ENCODE data around the gene SNRNP48. TPM values are rescaled to one million over a fixed set of nuclear protein-coding genes. Genes with fewer than 3 reads are reported as not detected.

Gene SNRNP48
- total RNA-seq, 3 donors from 2014 or later = 13.9 to 20.9 (median 15.4) TPM

DNA sequence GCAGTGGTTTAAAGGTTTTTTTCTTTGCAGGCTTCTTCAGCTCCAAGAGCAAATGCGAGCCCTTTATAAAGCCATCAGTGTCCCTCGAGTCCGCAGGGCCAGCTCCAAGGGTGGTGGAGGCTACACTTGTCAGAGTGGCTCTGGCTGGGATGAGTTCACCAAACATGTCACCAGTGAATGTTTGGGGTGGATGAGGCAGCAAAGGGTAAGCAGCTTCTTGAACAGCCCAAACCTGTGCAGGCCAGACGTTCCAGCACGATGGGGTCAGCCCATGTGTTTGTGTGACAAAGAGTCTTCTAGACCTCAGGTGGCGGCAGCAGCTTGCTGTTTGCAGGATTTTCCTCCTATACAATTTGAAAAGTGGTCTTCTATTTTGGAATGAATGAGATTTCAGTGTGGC is 30.8 kb upstream of the SNRNP48 start:
- intact Hi-C loops (cut with DNase I; ENCODE audit: low total_unique reads) = no loop called here
- DNase-seq (ENCODE audit: low spot score in 2 of 2) = no peak
- peaks cover 0 to 6% of the 10 kb centered on the region in 2 donors for H3K4me1 ChIP-seq
- TF ChIP-seq POLR2A (IDR thresholded peaks at IDR 0.05) (no peak), POLR2AphosphoS5 (IDR thresholded peaks at IDR 0.05) (no peak)
- TF ChIP-seq, protein P1, sequence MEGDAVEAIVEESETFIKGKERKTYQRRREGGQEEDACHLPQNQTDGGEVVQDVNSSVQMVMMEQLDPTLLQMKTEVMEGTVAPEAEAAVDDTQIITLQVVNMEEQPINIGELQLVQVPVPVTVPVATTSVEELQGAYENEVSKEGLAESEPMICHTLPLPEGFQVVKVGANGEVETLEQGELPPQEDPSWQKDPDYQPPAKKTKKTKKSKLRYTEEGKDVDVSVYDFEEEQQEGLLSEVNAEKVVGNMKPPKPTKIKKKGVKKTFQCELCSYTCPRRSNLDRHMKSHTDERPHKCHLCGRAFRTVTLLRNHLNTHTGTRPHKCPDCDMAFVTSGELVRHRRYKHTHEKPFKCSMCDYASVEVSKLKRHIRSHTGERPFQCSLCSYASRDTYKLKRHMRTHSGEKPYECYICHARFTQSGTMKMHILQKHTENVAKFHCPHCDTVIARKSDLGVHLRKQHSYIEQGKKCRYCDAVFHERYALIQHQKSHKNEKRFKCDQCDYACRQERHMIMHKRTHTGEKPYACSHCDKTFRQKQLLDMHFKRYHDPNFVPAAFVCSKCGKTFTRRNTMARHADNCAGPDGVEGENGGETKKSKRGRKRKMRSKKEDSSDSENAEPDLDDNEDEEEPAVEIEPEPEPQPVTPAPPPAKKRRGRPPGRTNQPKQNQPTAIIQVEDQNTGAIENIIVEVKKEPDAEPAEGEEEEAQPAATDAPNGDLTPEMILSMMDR (IDR thresholded peaks at IDR 0.05) = no peak
- H3K36me3 ChIP-seq = no peaks in the 10 kb centered on the region
- H3K9me3 ChIP-seq = no peaks in the 10 kb centered on the region
- no peaks in the 10 kb centered on the region for H3K27me3 ChIP-seq
- no peak overlapping the region for H3K4me3 ChIP-seq
- H3K27ac ChIP-seq = peak overlapping the region; percentile 74 to 81

DNA sequence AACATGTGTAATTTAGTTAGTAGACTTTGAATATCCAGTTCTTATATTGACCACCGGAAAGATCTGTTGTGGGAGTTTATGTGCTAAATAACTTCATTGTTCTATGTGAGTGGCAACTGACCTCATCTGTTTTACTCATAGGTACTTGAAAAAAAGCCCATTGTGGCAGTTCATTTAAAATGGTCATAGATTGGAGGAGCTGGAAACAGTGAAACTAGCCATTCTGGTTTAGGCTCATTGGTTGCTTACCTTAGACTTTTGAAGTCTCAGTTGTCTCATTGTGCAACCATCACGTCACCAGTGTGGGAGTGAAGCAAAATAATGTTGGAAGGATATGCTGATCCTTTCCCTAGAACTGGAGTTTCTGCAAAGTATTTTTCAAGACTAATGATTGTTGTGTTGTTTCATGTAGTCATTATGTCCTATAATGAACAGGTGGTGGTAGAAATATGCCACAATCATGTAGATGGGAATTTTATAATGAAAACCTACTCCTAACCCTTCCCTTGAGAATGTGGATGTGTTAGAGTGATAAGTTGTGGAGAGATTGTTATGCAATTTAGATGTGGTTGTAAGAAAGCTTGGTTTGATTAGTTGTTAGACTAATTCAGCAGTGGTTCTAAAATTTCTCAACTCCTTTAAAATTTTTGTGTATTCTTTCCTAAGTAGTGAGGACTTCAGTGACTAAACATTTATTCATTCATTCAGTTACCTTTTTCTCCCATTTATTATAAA is 30.2 kb upstream of the SNRNP48 start:
- Histone ChIP-seq H3K4me1 (peaks cover 0 to 3% of the 10 kb centered on the region in 2 donors), H3K4me3 (no peak overlapping the region), H3K9me3 (no peaks in the 10 kb centered on the region), H3K27ac (peak overlapping the region; percentile 74 to 81), H3K36me3 (no peaks in the 10 kb centered on the region), H3K27me3 (no peaks in the 10 kb centered on the region)
- intact Hi-C loops (cut with DNase I; ENCODE audit: low total_unique reads) = loop anchor here (5.0 kb wide), 1 partner anchor 683 kb away; no protein-coding TSS in a partner anchor
- TF ChIP-seq, protein P1 (IDR thresholded peaks at IDR 0.05) = no peak
- TF ChIP-seq POLR2A (IDR thresholded peaks at IDR 0.05) = no peak
- no peak for TF ChIP-seq POLR2AphosphoS5 (IDR thresholded peaks at IDR 0.05)
- peak in 1 of 2 donors; percentile 48 for DNase-seq (ENCODE audit: low spot score in 2 of 2)

- H3K27ac ChIP-seq = peak overlapping the region; percentile 70 to 74
- H3K9me3 ChIP-seq = no peaks in the 10 kb centered on the region
- TF ChIP-seq POLR2AphosphoS5 (IDR thresholded peaks at IDR 0.05) (peak in 2 of 3 donors; percentile 65 to 79), POLR2A (IDR thresholded peaks at IDR 0.05) (no peak)
- TF ChIP-seq, protein P1 (IDR thresholded peaks at IDR 0.05) = no peak
- intact Hi-C loops (cut with DNase I; ENCODE audit: low total_unique reads) = loop anchor here (5.0 kb wide), 1 partner anchor 684 kb away; no protein-coding TSS in a partner anchor
- H3K4me3 ChIP-seq = peak overlapping the region in 2 of 3 donors; percentile 1 to 17
- no peaks in the 10 kb centered on the region for H3K36me3 ChIP-seq
- H3K27me3 ChIP-seq = no peaks in the 10 kb centered on the region
- H3K4me1 ChIP-seq = no peaks in the 10 kb centered on the region
- DNase-seq (ENCODE audit: low spot score in 2 of 2) = peak in 1 of 2 donors; percentile 77
Measured at GRCh38 chr6:7561153-7561964, 28.6 kb upstream of the SNRNP48 start.

DNA sequence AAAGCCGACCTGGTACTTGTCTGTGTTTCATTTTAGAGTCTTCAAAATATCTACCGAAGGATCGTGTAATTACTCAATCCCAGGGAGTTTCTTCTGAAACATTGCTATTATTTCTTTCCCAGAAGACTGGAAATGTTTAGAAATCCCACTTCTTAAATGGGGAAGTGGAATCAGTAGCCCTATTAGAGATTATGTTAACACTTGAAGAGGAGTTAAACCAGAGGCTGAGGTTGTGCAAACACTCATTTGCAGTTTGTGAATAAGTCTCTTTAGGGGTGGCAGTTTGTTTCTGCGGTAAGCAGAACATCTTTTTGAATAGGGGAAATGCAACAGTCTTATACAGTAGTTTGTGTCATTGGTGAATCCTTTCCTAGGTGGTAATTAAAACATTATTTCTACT is 27.2 kb upstream of the SNRNP48 start:
- H3K27me3 ChIP-seq = no peaks in the 10 kb centered on the region
- H3K4me1 ChIP-seq = no peaks in the 10 kb centered on the region
- TF ChIP-seq, protein P1 (IDR thresholded peaks at IDR 0.05) = no peak
- TF ChIP-seq POLR2A (IDR thresholded peaks at IDR 0.05) = no peak
- no peak for TF ChIP-seq POLR2AphosphoS5 (IDR thresholded peaks at IDR 0.05)
- H3K27ac ChIP-seq = peak overlapping the region in 1 of 2 donors; percentile 37
- H3K36me3 ChIP-seq = no peaks in the 10 kb centered on the region
- no peaks in the 10 kb centered on the region for H3K9me3 ChIP-seq
- intact Hi-C loops (cut with DNase I; ENCODE audit: low total_unique reads) = loop anchor here (5.0 kb wide), 1 partner anchor 685 kb away; no protein-coding TSS in a partner anchor
- H3K4me3 ChIP-seq = no peak overlapping the region
- DNase-seq (ENCODE audit: low spot score in 2 of 2) = no peak

Data from breast epithelium (tissue), 4 donors.